Subcutaneous abdominal adipose tissue (tissue), 5 donors: ENCODE results near the gene GARIN5B.

Source experiments
- H3K27ac ChIP-seq: one replicate; pipeline ENCODE4 v1.7.0; 2013; ENCODE audit warnings: low read depth, mild to moderate bottlenecking, inconsistent platforms, low read length, moderate library complexity
- H3K27me3 ChIP-seq, 5 donors: one replicate each; pipeline ENCODE4 v1.7.0; 2013; ENCODE audit warnings: low read length in 5 of 5, inconsistent platforms in 1 of 5; ENCODE audit not compliant: control insufficient read depth in 5 of 5, insufficient read depth in 4 of 5
- H3K36me3 ChIP-seq, 5 donors: one replicate each; pipeline ENCODE4 v1.7.0; 2013; ENCODE audit warnings: low read length in 5 of 5; ENCODE audit not compliant: control insufficient read depth in 5 of 5, insufficient read depth in 5 of 5
- H3K4me1 ChIP-seq, 5 donors: one replicate each; pipeline ENCODE4 v1.7.0; 2013; ENCODE audit warnings: low read length in 5 of 5, mild to moderate bottlenecking in 3 of 5, moderate library complexity in 1 of 5; ENCODE audit not compliant: control insufficient read depth in 5 of 5, insufficient read depth in 5 of 5
- H3K4me3 ChIP-seq, 5 donors: one replicate each; pipeline ENCODE4 v1.7.0; 2013; ENCODE audit warnings: low read length in 5 of 5, low read depth in 1 of 5
- H3K9ac ChIP-seq, 5 donors: one replicate each; pipeline ENCODE4 v1.7.0; 2013; ENCODE audit warnings: low read length in 5 of 5, mild to moderate bottlenecking in 4 of 5, moderate library complexity in 3 of 5
- H3K9me3 ChIP-seq, 5 donors: one replicate each; pipeline ENCODE4 v1.7.0; 2013; ENCODE audit warnings: low read length in 5 of 5; ENCODE audit not compliant: control insufficient read depth in 5 of 5
- donor health status: healthy.
- donor health status: healthy.
- donor health status: healthy.
- donor health status: healthy.
- donor health status: healthy.

Gene GARIN5B

GRCh38 chr19:55311797-55312196, 51.3 kb downstream of the GARIN5B start:
- Histone ChIP-seq H3K27ac (no peak overlapping the region), H3K4me3 (no peak overlapping the region), H3K9me3 (peaks cover 0 to 8% (median 3%) of the 10 kb centered on the region in 5 donors), H3K9ac (no peak overlapping the region), H3K27me3 (peaks cover 0 to 3% (median 0%) of the 10 kb centered on the region in 5 donors), H3K36me3 (peaks cover 0 to 12% (median 0%) of the 10 kb centered on the region in 5 donors), H3K4me1 (peaks cover 0 to 9% (median 2%) of the 10 kb centered on the region in 5 donors)

DNA sequence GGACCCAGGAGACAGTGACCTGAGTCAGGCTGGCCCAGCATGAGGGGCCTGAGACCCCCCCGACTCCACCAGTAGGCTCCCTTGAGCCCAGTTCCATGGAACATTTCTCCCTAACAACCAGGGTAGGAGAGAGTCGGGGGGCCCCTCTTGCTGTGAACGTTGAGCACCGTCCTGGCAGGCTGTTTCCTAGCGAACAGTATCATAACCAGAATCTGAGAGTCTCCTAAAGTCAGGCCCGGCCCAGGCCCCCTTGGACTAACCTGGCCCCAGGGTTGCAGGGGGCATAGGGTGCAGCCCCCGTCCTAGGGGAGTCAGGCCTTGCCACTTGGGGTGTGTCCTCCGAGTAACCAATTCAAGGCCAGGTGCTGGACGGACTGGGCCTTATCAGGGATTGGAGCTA, 51.7 kb downstream of the GARIN5B start:
- no peak overlapping the region for H3K27ac ChIP-seq
- H3K9ac ChIP-seq = no peak overlapping the region
- peaks cover 0 to 3% (median 0%) of the 10 kb centered on the region in 5 donors for H3K27me3 ChIP-seq
- H3K9me3 ChIP-seq = peaks cover 0 to 8% (median 3%) of the 10 kb centered on the region in 5 donors
- peaks cover 0 to 8% (median 0%) of the 10 kb centered on the region in 5 donors for H3K36me3 ChIP-seq
- H3K4me1 ChIP-seq = peaks cover 0 to 9% (median 2%) of the 10 kb centered on the region in 5 donors
- no peak overlapping the region for H3K4me3 ChIP-seq

DNA sequence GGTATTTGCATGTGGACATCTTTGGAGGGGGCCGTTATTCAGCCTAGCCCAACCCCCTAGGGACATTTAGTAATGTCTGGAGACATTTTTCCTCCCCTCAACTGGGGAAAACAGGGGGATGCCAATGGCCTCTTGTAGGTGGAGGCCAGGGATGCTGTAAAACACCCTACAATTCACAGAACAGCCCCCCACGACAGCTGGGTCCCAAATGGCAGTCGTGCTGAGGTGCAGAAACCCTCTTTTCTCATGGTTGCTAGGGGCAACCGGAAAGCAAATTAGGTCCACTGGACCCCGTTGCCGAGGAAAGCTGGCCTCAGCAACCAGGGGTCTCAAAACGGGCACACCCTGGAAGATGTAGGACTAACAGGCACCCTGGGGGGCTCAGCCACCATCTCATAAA, 52.6 kb downstream of the GARIN5B start:
- Histone ChIP-seq H3K9me3 (peaks cover 0 to 4% (median 0%) of the 10 kb centered on the region in 5 donors), H3K27me3 (peaks cover 0 to 3% (median 0%) of the 10 kb centered on the region in 5 donors), H3K9ac (no peak overlapping the region), H3K36me3 (peaks cover 0 to 2% (median 0%) of the 10 kb centered on the region in 5 donors), H3K4me1 (peaks cover 0 to 9% (median 2%) of the 10 kb centered on the region in 5 donors), H3K4me3 (no peak overlapping the region), H3K27ac (no peak overlapping the region)

DNA sequence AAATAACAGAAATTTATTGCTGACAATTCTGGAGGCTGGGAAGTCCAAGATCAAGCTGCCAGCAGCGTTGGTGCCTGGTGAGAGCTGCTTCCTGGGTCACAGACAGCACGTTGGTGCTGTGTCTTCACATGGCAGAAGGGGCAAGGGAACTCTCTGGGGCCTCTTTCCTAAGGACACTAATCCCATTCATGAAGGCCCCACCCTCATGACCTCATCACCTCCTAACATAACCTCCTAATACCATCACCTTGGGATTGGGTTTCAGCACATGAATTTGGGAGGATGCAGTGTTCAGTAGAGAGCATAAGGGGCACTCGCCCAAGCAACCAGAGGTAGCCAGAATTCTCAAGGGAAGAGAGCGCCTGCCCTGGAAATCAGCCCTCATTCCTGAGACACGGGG, 53.6 kb downstream of the GARIN5B start:
- peaks cover 0 to 2% (median 0%) of the 10 kb centered on the region in 5 donors for H3K36me3 ChIP-seq
- H3K9ac ChIP-seq = peak overlapping the region in 1 of 5 donors; percentile 28
- no peak overlapping the region for H3K4me3 ChIP-seq
- peaks cover 0 to 9% (median 2%) of the 10 kb centered on the region in 5 donors for H3K4me1 ChIP-seq
- peaks cover 0 to 4% (median 0%) of the 10 kb centered on the region in 5 donors for H3K9me3 ChIP-seq
- peaks cover 0 to 3% (median 0%) of the 10 kb centered on the region in 5 donors for H3K27me3 ChIP-seq
- no peak overlapping the region for H3K27ac ChIP-seq

DNA sequence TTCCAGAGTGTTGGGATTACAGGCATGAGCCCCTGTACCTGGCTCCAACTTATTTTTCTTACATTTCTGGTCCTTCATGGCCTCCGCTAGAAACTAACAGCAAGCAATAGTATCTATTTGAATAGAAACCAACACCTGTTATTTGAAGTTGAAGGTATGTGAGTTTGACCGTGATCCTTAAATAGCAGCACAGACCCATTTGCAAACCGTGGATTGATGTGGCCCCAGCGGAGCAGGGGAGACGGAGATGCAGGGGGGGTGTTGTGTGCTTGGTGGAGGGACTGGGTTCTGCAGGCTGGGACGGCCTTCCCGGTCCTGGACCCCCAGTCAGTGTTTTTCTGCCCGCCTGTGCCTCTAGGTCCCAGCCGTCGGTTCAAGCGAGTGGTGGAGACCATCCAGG, 54.8 kb downstream of the GARIN5B start:
- Histone ChIP-seq H3K9me3 (peaks cover 0 to 4% (median 0%) of the 10 kb centered on the region in 5 donors), H3K27me3 (peaks cover 0 to 3% (median 0%) of the 10 kb centered on the region in 5 donors), H3K36me3 (peaks cover 0 to 2% (median 0%) of the 10 kb centered on the region in 5 donors), H3K9ac (no peak overlapping the region), H3K4me1 (peaks cover 0 to 4% (median 2%) of the 10 kb centered on the region in 5 donors), H3K27ac (no peak overlapping the region), H3K4me3 (no peak overlapping the region)

DNA sequence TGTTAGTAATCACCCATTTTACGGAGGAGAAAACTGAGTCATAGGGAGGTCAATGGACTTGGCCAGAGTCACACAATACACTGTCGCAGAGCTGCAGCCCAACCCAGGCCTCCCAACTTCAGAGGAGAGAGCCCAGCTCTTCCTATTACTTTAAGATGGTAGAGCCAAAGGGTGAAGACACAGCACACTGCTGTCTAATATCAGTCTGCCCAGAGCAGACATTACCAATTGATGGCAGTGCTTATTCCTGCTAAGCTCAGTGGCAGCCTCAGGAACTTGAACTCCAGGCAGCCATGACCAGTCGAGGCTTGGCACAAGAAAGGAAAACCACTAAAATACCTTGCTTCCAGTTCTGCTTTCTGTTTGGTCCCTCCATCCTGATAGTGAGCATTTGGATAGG, 56.3 kb downstream of the GARIN5B start:
- H3K27ac ChIP-seq = no peak overlapping the region
- H3K27me3 ChIP-seq = peaks cover 0 to 3% (median 0%) of the 10 kb centered on the region in 5 donors
- no peak overlapping the region for H3K4me3 ChIP-seq
- H3K36me3 ChIP-seq = no peaks in the 10 kb centered on the region
- peaks cover under 1 to 5% (median 4%) of the 10 kb centered on the region in 5 donors for H3K4me1 ChIP-seq
- no peak overlapping the region for H3K9ac ChIP-seq
- H3K9me3 ChIP-seq = peaks cover 0 to 4% (median 0%) of the 10 kb centered on the region in 5 donors

GRCh38 chr19:55305983-55306562, 57.0 kb downstream of the GARIN5B start:
- no peak overlapping the region for H3K27ac ChIP-seq
- no peak overlapping the region for H3K9ac ChIP-seq
- H3K36me3 ChIP-seq = no peaks in the 10 kb centered on the region
- H3K4me3 ChIP-seq = no peak overlapping the region
- H3K27me3 ChIP-seq = peaks cover 0 to 3% (median 0%) of the 10 kb centered on the region in 5 donors
- H3K4me1 ChIP-seq = peaks cover 2 to 11% (median 9%) of the 10 kb centered on the region in 5 donors
- peaks cover 0 to 4% (median 0%) of the 10 kb centered on the region in 5 donors for H3K9me3 ChIP-seq

- Histone ChIP-seq H3K4me3 (no peak overlapping the region), H3K9me3 (peaks cover 0 to 4% (median 0%) of the 10 kb centered on the region in 5 donors), H3K27ac (no peak overlapping the region), H3K9ac (no peak overlapping the region), H3K4me1 (peaks cover 2 to 11% (median 9%) of the 10 kb centered on the region in 5 donors), H3K36me3 (no peaks in the 10 kb centered on the region), H3K27me3 (peaks cover 0 to 3% (median 0%) of the 10 kb centered on the region in 5 donors)
Observed at GRCh38 chr19:55305491-55305890, 57.6 kb downstream of the GARIN5B start.

DNA sequence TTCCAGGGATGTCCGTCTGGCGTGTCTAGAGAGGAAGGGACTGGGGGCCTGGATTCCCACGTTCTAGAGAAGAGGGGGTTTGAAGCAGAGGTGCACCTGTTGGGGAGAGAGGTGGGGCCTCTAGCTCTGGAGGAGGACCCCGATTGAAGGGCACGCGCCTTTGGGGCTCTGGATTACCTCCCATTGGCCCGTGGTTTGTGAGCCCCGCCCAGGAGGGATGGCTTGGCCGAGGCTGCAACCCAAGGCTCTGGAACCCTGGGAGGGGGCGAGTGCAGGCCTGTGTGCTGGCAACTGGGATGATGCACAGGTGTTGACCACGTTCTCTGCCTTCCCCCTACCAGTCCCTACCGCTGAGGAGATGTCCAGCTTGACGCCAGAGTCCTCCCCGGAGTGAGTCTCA, 58.1 kb downstream of the GARIN5B start:
- H3K9ac ChIP-seq = no peak overlapping the region
- H3K27me3 ChIP-seq = peaks cover 0 to 3% (median 0%) of the 10 kb centered on the region in 5 donors
- H3K27ac ChIP-seq = no peak overlapping the region
- no peak overlapping the region for H3K4me3 ChIP-seq
- peaks cover 0 to 4% (median 0%) of the 10 kb centered on the region in 5 donors for H3K9me3 ChIP-seq
- no peaks in the 10 kb centered on the region for H3K36me3 ChIP-seq
- H3K4me1 ChIP-seq = peaks cover 2 to 11% (median 9%) of the 10 kb centered on the region in 5 donors
